Omental fat pad (tissue), 4 donors: ENCODE data around the gene RNU11. TPM values are rescaled to one million over a fixed set of nuclear protein-coding genes. Genes with fewer than 3 reads are reported as not detected.
"Not testable (repeated sequence)": the region's sequence is repeated elsewhere in the genome, so short reads cannot be mapped to it uniquely, and the experiment has no call there.

Experiments used
- ATAC-seq: fragments of 150-250 bp; one replicate; pipeline ENCODE4 v1.9.1; 2016; ENCODE audit warnings: mild to moderate bottlenecking, moderate library complexity; ENCODE audit not compliant: low FRiP score
- DNase-seq: peaks from one replicate; pipeline ENCODE4 v3.0.0-alpha.2; 2019; ENCODE audit warnings: low spot score
- total RNA-seq, 4 donors: library from RNA; depleted of rRNA; stranded (reverse); fragments of >200 nt; gene quantifications; one replicate each; pipeline ENCODE4 v1.1.0, GENCODE V29; 2016
- TF ChIP-seq, protein P1 (sequence below), 3 donors: fragments of 450-650 bp; IDR thresholded peaks; one replicate each; pipeline ENCODE4 v1.5.1; 2016 to 2017; ENCODE audit warnings: antibody characterized with exemption in 3 of 3, mild to moderate bottlenecking in 3 of 3, moderate library complexity in 2 of 3

RNU11 gene
- total RNA-seq, 4 donors from 2014 or later, result not detected

DNA sequence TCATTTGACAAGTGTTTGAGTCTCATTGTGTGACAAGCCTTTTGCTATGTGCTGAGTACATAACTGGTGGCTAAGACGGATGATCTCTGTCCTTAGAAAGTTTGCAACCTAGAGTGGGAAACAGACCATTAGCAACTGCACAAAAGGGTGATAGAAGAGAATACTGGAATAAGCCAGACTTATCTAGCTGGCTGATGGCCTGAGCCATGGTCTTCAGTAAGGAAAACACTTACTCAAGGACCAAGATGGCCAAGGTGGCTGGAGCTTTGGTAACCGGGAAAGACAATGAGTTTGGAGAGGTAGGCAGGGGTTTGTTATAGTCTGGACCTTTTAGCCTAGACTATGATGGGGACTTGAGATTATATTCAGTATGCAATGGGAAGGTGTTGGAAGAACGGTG lies 3.9 kb upstream of the RNU11 start:
- ATAC-seq (no peak), DNase-seq (no peak)
- TF ChIP-seq, protein P1, sequence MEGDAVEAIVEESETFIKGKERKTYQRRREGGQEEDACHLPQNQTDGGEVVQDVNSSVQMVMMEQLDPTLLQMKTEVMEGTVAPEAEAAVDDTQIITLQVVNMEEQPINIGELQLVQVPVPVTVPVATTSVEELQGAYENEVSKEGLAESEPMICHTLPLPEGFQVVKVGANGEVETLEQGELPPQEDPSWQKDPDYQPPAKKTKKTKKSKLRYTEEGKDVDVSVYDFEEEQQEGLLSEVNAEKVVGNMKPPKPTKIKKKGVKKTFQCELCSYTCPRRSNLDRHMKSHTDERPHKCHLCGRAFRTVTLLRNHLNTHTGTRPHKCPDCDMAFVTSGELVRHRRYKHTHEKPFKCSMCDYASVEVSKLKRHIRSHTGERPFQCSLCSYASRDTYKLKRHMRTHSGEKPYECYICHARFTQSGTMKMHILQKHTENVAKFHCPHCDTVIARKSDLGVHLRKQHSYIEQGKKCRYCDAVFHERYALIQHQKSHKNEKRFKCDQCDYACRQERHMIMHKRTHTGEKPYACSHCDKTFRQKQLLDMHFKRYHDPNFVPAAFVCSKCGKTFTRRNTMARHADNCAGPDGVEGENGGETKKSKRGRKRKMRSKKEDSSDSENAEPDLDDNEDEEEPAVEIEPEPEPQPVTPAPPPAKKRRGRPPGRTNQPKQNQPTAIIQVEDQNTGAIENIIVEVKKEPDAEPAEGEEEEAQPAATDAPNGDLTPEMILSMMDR (IDR thresholded peaks at IDR 0.05), result no peak

DNA sequence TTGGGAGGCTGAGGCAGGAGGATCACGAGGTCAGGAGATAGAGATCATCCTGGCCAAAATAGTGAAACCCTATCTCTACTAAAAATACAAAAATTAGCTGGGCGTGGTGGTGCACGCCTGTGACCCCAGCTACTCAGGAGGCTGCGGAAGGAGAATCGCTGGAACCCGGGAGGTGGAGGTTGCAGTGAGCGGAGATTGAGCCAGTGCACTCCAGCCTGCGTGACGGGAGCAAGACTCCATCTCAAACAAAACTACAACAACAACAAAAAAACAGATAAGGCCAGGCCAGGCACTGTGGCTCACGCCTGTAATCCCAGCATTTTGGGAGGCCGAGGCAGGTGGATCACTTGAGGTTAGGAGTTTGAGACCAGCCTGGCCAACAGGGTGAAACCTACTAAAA lies 3.0 kb upstream of the RNU11 start:
- not testable (repeated sequence) for ATAC-seq, DNase-seq

- DNase-seq (no peak), ATAC-seq (no peak)
- TF ChIP-seq, protein P1 (IDR thresholded peaks at IDR 0.05), result no peak
Measured at GRCh38 chr1:28646040-28646439, 2.4 kb upstream of the RNU11 start.

DNA sequence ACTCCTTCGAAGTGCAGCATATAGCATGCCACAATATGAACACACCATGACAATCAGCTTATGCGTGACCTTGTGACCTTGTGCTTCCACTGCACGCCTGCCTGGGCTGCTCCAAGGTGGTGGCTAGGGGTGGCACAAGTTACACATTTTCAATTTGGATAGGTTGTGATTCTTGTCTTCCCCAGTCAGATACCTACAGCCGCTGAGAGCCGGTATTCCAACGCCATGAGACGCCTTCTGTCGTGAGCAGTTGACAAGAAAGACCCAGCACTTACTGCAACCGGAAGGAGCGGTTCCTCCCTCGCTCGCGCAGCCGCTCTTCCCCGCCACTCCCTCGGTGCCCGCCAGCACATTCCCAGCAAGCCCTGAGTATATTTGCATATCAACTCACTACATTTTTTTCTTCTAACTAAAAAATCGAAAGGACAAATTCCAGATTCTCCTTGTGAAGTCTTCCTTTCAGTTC lies 359 bp upstream of the RNU11 start:
- DNase-seq (no peak), ATAC-seq (peak; percentile 86)
- TF ChIP-seq, protein P1 (IDR thresholded peaks at IDR 0.05), result no peak

DNA sequence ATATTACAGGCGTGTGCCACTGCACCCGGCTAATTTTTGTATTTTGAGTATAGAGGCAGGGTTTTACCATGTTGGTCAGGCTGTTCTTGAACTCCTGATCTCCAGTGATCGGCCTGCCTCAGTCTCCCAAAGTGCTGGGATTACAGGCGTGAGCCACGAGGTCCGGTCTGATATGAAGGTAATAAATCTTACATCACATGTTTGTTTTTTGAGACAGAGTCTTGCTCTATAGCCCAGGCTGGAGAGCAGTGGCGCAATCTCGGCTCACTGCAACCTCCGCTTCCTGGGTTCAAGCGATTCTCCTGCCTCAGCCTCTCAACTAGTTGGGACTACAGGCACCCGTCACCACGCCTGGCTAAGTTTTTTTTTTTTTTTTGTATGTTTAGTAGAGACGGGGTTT lies 4.7 kb downstream of the RNU11 start:
- ATAC-seq, DNase-seq: not testable (repeated sequence)

GRCh38 chr1:28653870-28654269 lies 5.5 kb downstream of the RNU11 start:
- not testable (repeated sequence) for ATAC-seq, DNase-seq

DNA sequence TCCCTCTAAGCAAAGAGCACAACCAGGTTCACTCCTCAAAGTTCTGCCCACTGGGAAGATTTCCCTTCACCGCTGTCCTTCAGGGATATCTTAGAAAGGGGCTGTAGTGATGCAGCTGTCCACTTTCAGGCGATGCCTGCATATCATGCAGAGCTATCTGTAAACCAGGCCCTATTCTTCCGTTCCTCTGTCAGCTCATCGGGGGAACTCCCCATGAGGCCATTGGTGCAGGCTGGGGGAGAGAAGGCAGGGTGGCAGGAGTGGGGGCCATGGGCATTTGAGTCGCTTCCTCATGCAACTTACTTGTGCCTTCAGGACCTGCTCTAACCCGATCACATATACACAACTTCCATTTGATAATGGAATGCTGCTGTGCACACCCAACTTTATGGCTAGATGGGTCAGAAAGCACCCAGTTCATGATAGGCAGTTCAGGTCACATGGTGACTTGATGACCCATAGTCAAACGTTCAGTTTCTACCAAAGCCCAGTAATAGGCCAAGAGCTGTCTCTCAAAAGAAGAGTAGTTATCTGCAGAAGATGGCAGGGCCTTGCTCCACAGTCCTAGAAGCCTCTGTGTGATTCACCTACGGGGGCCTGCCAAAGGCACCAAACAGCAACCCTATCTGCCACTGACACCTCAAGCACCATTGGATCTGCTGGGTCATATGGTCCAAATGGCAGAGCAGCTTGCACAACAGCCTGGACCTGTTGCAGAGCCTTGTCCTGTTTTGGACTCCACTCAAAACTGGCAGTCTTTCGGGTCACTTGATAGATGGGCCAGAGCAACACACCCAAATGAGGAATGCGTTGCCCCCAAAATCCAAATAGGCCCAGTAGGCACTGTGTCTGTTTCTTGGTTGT lies 7.3 kb downstream of the RNU11 start:
- not testable (repeated sequence) for ATAC-seq, DNase-seq

DNA sequence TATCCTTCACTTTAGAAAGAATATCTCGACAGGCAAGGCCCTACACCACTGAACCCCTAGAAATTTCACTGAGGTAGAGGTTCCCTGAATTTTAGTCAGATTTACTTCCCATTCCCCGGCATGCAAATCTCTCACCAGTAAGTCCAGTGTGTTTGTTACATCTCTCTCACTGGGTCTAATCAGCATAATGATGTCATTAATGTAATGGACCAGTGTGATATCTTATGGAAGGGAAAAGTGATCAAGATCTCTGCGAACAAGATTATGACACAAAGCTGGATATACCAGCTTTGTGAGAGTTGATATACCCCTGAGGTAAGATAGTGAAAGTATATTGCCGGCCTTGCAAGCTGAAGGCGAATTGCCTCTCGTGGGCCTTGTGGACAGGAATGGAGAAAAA lies 7.9 kb downstream of the RNU11 start:
- TF ChIP-seq, protein P1 (IDR thresholded peaks at IDR 0.05), result no peak
- no peak for DNase-seq
- ATAC-seq, result no peak

DNA sequence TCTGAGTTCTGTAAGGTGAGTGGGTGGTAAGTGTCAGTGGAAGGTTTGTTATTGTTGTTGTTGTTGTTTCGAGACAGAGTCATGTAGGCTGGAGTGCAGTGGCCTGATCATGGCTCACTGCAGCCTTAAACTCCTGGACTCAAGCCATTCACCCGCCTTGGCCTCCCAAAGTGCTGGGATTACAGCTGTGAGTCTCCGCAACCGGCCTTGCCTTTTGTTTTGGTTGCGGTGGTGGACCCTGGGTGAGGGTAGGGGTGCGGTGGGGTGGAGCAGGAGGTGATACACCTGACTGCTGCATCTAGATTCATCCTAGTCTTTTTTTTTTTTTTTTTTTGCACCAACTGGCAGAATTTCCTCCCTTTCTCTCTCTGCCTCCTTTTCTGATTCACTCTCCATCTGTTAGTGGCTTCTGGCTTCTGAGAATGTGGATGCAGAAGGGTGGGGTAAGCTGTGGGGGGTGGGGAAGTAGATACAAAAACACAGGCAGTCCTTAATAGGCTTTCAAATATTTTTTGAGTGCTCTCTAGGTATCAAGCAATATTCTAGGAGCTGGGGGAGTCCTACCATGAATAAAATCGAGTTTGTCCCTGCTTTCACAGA lies 15.6 kb downstream of the RNU11 start:
- TF ChIP-seq, protein P1 (IDR thresholded peaks at IDR 0.05), result no peak
- DNase-seq (no peak), ATAC-seq (no peak)
